Measurements from ENCODE around the gene IL17F. TPM values are rescaled to one million over a fixed set of nuclear protein-coding genes. Genes with fewer than 3 reads are reported as not detected.

Gene IL17F
- total RNA-seq, 1 donor from 2014 or later: not detected

GRCh38 chr6:52255434-52255833 lies 11.1 kb upstream of the IL17F start:
- no peak overlapping the region for H3K4me3 ChIP-seq
- no peaks in the 10 kb centered on the region for H3K4me1 ChIP-seq
- no peaks in the 10 kb centered on the region for H3K9me3 ChIP-seq
- no peaks in the 10 kb centered on the region for H3K27me3 ChIP-seq
- H3K36me3 ChIP-seq: no peaks in the 10 kb centered on the region
- intact Hi-C loops (cut with DNase I): no loop called here
- no peak overlapping the region for H3K27ac ChIP-seq
- DNase-seq (ENCODE audit: low spot score in 2 of 2): no peak
- TF ChIP-seq CTCF (IDR thresholded peaks at IDR 0.05): no peak

GRCh38 chr6:52254731-52255378 lies 10.6 kb upstream of the IL17F start:
- Histone ChIP-seq H3K36me3 (no peaks in the 10 kb centered on the region), H3K4me1 (no peaks in the 10 kb centered on the region)

GRCh38 chr6:52253494-52253893 lies 9.2 kb upstream of the IL17F start:
- TF ChIP-seq CTCF (IDR thresholded peaks at IDR 0.05): no peak
- Histone ChIP-seq H3K27ac (no peak overlapping the region), H3K4me3 (no peak overlapping the region), H3K4me1 (no peaks in the 10 kb centered on the region), H3K9me3 (no peaks in the 10 kb centered on the region), H3K36me3 (no peaks in the 10 kb centered on the region), H3K27me3 (no peaks in the 10 kb centered on the region)
- DNase-seq (ENCODE audit: low spot score in 2 of 2): no peak
- intact Hi-C loops (cut with DNase I): no loop called here

More at GRCh38 chr6:52254731-52255378, 10.6 kb upstream of the IL17F start:
- TF ChIP-seq CTCF (IDR thresholded peaks at IDR 0.05): no peak
- DNase-seq (ENCODE audit: low spot score in 2 of 2): no peak
- Histone ChIP-seq H3K27me3 (no peaks in the 10 kb centered on the region), H3K9me3 (no peaks in the 10 kb centered on the region), H3K27ac (no peak overlapping the region), H3K4me3 (no peak overlapping the region)
- intact Hi-C loops (cut with DNase I): no loop called here

GRCh38 chr6:52251113-52251512 lies 6.8 kb upstream of the IL17F start:
- H3K27me3 ChIP-seq: no peaks in the 10 kb centered on the region
- no peak overlapping the region for H3K4me3 ChIP-seq
- no peak for DNase-seq (ENCODE audit: low spot score in 2 of 2)
- no peaks in the 10 kb centered on the region for H3K9me3 ChIP-seq
- H3K36me3 ChIP-seq: no peaks in the 10 kb centered on the region
- no peaks in the 10 kb centered on the region for H3K4me1 ChIP-seq
- H3K27ac ChIP-seq: no peak overlapping the region
- TF ChIP-seq CTCF (IDR thresholded peaks at IDR 0.05): no peak
- intact Hi-C loops (cut with DNase I): no loop called here

- no peaks in the 10 kb centered on the region for H3K4me1 ChIP-seq
- no peaks in the 10 kb centered on the region for H3K27me3 ChIP-seq
- TF ChIP-seq CTCF (IDR thresholded peaks at IDR 0.05): no peak
- H3K4me3 ChIP-seq: no peak overlapping the region
- intact Hi-C loops (cut with DNase I): no loop called here
- no peak overlapping the region for H3K27ac ChIP-seq
- no peaks in the 10 kb centered on the region for H3K36me3 ChIP-seq
- DNase-seq (ENCODE audit: low spot score in 2 of 2): no peak
- no peaks in the 10 kb centered on the region for H3K9me3 ChIP-seq
Observed at GRCh38 chr6:52249078-52249477, 4.8 kb upstream of the IL17F start.

- Histone ChIP-seq H3K27ac (no peak overlapping the region), H3K4me1 (no peaks in the 10 kb centered on the region), H3K36me3 (no peaks in the 10 kb centered on the region), H3K9me3 (no peaks in the 10 kb centered on the region), H3K4me3 (no peak overlapping the region), H3K27me3 (no peaks in the 10 kb centered on the region)
- intact Hi-C loops (cut with DNase I): no loop called here
- no peak for DNase-seq (ENCODE audit: low spot score in 2 of 2)
- no peak for TF ChIP-seq CTCF (IDR thresholded peaks at IDR 0.05)
Observed at GRCh38 chr6:52245425-52245824, 1.1 kb upstream of the IL17F start.

All from ascending aorta (tissue), 2 donors.